Left renal pelvis (tissue), 4 donors: ENCODE data around the gene CORO6. TPM values are rescaled to one million over a fixed set of nuclear protein-coding genes. Genes with fewer than 3 reads are reported as not detected.

ENCODE experiments used
- DNase-seq, 4 donors: peaks; one replicate each; pipeline ENCODE4 v3.0.0-alpha.2; 2013; ENCODE audit warnings: low read depth in 4 of 4, low spot score in 3 of 4
- polyA plus RNA-seq, 4 donors: library from polyadenylated mRNA; unstranded; fragments of 120-200 nt; gene quantifications; one replicate each; pipeline ENCODE4 v1.2.1, GENCODE V29; 2013; ENCODE audit not compliant: insufficient read length in 4 of 4

Gene CORO6
- polyA plus RNA-seq, 4 donors: 2.6 to 4.9 (median 3.3) TPM

- no peak for DNase-seq
Measured at GRCh38 chr17:29640413-29640812, 17.7 kb upstream of the CORO6 start.

DNA sequence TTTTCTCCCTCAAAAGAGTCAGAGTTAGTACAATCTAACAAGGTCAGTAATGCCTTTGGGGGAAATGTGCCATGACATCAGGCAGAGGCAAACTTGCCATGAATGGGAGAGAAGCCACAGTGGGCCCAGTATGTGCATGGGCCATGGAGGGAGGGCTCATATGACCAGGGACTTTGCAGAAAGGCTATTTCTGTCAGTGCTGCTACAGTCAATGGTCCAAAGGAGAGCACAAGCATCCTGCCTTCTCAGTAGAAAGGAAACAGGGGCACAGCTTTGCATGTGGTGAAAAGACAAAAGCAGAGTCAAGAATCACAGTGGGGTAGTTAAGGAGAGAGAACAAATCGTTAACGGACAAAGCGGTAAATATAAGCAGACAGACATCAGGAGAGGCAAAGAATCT is 11.2 kb upstream of the CORO6 start:
- no peak for DNase-seq

GRCh38 chr17:29630630-29631193 is 8.0 kb upstream of the CORO6 start:
- DNase-seq: no peak

DNA sequence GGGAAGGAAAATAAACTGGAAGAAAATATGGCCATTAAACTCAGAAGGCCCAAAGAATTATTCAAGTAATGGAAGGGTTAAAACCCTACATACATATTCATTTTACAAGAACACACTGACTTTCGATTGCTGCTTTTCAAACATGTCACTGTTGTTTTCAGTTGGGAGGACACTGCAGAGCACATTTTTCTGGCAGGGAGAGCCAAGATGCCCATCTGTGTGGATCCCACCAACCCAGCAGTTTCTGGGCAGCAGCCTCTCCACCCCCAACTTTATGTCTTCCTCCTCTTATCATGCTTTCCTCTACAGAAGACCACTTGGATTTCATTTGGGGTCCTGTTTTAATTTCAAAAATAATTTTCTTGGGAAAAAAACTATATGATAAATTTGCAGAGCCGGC is 7.1 kb upstream of the CORO6 start:
- DNase-seq: no peak

DNA sequence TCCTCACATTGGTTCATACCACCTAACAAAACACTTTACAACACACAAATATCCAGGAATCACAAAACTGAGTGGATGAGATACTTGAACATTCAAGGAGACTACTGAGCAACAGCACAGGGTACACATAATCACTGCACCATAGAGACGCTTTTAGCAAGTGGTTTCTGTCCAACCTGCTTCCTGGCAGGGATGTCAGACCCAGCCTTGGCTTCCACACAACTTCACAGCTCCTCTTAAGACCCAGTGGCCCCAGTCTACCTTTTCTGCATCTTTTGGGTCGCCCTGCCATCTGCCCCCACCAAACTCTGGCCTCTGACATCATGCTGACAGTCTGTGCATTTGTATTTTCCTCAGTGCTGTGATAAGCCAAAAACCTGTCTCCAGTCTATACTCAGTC is 5.9 kb upstream of the CORO6 start:
- DNase-seq: no peak

DNA sequence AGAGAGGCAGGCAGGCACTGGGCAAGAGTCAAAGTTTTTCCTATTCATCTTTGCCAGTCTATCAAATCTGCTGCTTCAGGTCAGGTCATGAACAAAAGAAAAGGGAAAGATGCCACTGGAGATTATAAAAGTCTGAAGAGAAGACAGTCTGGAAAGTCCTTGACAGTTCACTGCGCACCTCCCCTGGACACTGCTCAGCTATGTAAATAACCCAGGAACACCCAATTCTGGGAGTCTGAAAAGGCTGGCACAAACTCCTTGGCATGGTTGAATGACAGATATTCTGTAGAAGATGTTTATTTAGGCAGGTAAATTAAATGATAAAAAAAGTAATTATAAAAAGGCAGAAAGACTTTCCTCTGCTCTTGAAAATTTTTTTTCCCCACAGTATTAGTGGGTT is 5.2 kb upstream of the CORO6 start:
- no peak for DNase-seq

- DNase-seq: no peak
Measured at GRCh38 chr17:29625037-29625750, 2.5 kb upstream of the CORO6 start.

DNA sequence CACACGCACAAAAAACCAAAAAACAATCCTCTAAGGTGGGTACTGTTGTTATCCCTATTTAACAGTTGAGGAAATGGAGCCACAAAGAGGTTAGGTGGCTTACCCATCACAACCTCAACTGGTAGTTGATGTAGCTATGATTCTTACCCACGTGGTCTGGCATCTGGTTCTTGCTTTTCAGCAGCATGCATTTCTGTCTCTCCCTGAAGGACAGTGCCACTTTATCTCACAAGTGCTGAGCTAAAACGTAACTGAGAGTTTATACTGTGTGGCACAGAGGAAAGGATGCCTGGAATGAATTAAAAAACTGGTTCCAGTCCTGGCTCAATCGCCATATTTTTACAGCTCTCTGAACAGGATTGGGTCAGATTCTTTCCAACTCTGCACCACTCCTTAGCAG is 1.9 kb upstream of the CORO6 start:
- DNase-seq: no peak

GRCh38 chr17:29623283-29623647 is 553 bp upstream of the CORO6 start:
- no peak for DNase-seq

DNA sequence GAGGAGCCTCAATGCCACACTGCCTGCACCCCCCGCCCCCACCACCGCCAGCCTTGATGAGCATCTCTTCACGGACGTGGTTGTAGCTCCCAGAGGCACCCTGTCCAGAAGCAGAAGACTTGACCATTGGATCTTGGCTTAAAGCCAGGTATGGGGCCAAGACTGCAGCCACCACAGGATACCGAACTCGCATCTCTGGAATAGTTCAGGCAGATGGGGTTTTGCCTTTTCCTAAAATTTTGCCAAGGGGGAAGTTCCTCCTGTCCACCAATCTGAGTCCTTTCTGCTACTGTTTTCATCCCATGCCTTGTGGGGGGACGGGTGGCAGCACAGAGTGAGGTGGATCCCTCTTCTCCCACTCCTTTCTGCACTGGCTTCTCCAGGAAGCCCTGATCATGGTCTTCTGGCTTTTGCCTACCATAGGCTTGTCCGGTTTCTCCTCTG is 939 bp downstream of the CORO6 start:
- DNase-seq: no peak

GRCh38 chr17:29620779-29621500 is 1.8 kb downstream of the CORO6 start:
- no peak for DNase-seq

DNA sequence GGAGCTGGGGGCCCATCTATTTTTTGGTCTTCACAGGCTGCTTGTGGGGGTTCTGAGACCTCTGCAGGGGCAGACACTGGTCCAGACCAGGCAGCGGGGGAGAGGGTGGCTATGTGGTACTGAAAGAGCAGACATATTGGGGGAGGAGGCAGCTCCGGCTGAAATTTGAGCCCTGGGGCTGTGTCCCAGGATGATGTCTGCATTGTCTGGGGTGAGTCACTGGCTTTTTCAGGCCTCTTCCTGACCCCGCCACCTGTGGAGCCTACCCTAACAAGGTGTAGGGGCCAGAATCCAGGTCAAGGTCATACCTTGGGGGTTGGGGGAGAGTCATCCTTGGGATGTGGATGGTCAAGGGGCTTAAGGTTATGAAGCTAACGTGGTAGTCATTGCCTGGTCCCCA is 2.4 kb downstream of the CORO6 start:
- no peak for DNase-seq

DNA sequence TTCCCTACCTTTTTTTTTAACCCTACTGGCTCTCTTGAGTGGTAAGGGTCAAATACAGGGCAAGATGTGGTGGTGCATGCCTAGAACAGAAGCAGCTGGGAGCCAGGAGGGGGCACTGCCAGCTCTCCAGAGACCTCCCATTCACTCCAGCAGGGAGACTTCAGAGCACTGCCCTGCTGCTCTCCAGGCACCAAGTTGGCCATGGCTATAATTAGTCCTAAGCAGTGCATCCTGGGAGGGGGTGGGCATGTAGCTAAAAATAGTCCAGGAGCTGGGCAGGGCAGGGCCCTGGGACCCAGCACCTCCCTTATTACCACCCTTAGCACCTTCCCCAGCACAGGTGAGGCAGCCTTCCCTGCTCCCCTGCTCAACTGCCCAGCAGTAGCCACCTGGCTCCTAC is 3.5 kb downstream of the CORO6 start:
- no peak for DNase-seq

- no peak for DNase-seq
Measured at GRCh38 chr17:29618272-29619065, 4.2 kb downstream of the CORO6 start.

- DNase-seq: no peak
Measured at GRCh38 chr17:29617481-29618271, 5.0 kb downstream of the CORO6 start.

DNA sequence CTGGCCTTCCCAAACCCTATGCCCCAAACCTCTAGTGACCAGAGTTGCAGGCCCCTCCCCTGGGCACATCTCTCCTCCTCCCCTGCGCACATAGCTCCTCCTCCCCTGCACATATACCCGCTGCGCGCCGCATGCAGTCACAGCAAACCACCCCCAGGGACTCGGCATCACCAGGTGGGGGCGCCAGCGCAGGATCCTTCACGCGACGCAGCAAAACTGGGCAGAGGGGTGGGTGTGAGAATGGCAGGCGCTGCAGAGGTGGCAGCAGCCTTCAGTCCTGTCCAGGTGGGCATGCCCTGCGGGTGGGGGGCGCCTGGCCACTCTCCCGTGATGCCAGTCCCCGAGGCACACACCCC is 5.6 kb downstream of the CORO6 start:
- DNase-seq: no peak

GRCh38 chr17:29616300-29617048 is 6.2 kb downstream of the CORO6 start:
- DNase-seq: no peak

DNA sequence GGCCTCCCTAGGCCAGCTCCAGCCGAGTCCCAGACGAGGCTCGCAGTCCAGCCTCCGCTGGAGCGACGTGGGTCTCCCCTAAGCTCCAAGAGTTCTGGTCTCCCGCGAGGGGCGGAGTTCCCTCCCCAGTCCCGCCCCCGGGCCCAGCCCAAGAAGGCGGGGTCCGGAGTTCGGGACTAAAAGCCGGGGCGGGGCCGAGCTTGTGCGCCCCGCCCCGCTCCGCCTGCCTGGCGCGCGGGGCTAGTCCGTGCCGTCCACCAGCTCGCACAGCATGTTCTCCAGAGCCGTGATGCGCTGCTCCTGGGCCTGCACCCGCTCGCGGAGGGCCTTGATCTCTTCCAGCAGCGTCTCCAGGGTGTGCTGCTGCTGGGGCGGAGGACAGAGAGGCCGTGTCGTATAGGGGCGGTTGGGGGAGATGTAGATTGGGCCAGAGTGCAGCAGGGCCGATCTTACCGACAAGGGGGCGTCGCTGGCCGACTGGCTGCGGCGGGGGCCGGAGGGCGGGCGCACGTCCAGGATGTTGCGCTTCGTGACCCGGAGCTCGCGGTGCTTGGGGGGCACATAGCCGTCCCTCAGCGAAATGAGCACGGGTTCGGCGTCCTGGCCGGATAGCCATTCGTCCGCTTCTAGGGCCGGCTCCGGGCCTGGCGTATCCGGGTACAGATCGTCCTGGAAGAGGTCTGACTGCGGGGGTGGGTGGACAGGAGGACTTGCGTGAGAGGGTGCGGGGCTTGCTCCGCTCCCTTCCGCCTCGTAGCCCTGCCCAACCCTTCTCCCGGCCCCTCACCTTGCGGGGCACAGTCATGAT is 7.0 kb downstream of the CORO6 start:
- DNase-seq: peak in 1 of 4 donors; percentile 69

DNA sequence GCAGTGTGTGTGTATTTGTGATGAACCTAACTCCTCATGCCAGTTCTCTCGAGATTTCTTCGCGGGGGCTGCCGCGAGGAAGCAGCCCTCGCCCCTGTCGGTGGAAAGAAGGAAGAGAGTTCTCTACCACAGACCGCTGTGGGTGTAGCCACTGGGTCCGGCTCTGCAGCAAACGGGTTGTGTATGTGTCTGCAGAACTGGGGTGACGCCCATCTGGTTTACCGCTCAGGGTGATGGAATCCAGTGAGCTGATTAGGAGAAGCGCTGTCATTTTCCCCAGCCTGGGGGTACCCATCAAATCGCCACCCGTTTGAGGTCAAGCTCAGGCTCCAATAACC is 7.7 kb downstream of the CORO6 start:
- no peak for DNase-seq
